Colonic mucosa (tissue), 4 donors: ENCODE results near the gene SCAMP5. TPM values are rescaled to one million over a fixed set of nuclear protein-coding genes. Genes with fewer than 3 reads are reported as not detected.

Experiments
- DNase-seq: peaks from one replicate; pipeline ENCODE4 v3.0.0-alpha.2; 2020
- H3K27ac ChIP-seq: fragments of 200-600 bp; one replicate; pipeline ENCODE4 v1.8.0; 2021
- H3K27me3 ChIP-seq: fragments of 200-600 bp; one replicate; pipeline ENCODE4 v1.8.0; 2021
- H3K36me3 ChIP-seq: fragments of 200-600 bp; one replicate; pipeline ENCODE4 v1.8.0; 2021
- H3K4me1 ChIP-seq: fragments of 200-600 bp; one replicate; pipeline ENCODE4 v1.8.0; 2021; ENCODE audit warnings: mild to moderate bottlenecking
- H3K4me3 ChIP-seq: fragments of 200-600 bp; one replicate; pipeline ENCODE4 v1.8.0; 2021
- H3K9ac ChIP-seq, 2 donors: one replicate each; pipeline ENCODE4 v1.7.0; 2013; ENCODE audit warnings: control low read depth in 2 of 2, low read depth in 2 of 2, low read length in 2 of 2
- H3K9me3 ChIP-seq: fragments of 200-600 bp; one replicate; pipeline ENCODE4 v1.8.0; 2021
- intact Hi-C: fragments of 100-400 bp; cut with DNase I; formaldehyde crosslinking; loops from one replicate; pipeline ENCODE4 v1.14.1; 2022
- total RNA-seq, 2 donors: library from RNA; stranded (reverse); fragmentation: NEBNext Ultra II Directional in 1 of 2; extraction: Animal tissue kit (Norgen Biotek cat#: 25700) in 1 of 2; gene quantifications; one replicate each; pipeline ENCODE4 v1.2.1, GENCODE V29; 2021
- TF ChIP-seq, protein P1 (sequence below): fragments of 200-600 bp; IDR thresholded peaks from one replicate; pipeline ENCODE4 v1.8.0; 2022; ENCODE audit warnings: antibody characterized with exemption, mild to moderate bottlenecking
- donor health status: healthy.
- donor health status: DM: no; HTN: no; CAD: no.
- donor health status: DM: no; HTN: no; CAD: no.

The SCAMP5 gene
- total RNA-seq, 2 donors from 2014 or later, result 4.9 to 24.9 TPM

DNA sequence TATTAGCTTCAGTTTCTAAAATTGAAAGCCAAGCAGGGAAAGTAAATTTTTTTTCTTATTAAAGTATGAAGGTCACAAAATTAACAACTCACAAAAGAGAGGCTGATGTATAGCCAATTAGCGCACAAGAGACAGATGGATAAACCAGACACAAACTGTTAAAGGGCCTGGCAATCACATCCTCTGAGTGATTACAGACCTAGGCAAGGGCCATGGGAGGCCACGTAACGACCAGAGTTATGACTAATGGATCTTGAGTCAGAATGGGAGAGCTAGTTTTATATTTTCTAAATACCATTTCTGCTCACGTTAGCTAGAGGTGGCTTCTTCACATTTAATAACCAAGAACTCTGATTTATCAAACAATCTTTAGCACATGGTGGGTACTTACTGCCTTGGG is 17.8 kb upstream of the SCAMP5 start:
- Histone ChIP-seq H3K36me3 (no peaks in the 10 kb centered on the region), H3K9me3 (no peaks in the 10 kb centered on the region), H3K27ac (no peak overlapping the region), H3K27me3 (no peaks in the 10 kb centered on the region), H3K9ac (no peak overlapping the region), H3K4me3 (no peak overlapping the region), H3K4me1 (no peaks in the 10 kb centered on the region)
- TF ChIP-seq, protein P1, sequence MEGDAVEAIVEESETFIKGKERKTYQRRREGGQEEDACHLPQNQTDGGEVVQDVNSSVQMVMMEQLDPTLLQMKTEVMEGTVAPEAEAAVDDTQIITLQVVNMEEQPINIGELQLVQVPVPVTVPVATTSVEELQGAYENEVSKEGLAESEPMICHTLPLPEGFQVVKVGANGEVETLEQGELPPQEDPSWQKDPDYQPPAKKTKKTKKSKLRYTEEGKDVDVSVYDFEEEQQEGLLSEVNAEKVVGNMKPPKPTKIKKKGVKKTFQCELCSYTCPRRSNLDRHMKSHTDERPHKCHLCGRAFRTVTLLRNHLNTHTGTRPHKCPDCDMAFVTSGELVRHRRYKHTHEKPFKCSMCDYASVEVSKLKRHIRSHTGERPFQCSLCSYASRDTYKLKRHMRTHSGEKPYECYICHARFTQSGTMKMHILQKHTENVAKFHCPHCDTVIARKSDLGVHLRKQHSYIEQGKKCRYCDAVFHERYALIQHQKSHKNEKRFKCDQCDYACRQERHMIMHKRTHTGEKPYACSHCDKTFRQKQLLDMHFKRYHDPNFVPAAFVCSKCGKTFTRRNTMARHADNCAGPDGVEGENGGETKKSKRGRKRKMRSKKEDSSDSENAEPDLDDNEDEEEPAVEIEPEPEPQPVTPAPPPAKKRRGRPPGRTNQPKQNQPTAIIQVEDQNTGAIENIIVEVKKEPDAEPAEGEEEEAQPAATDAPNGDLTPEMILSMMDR, result no peak
- DNase-seq, result no peak
- intact Hi-C loops, result no loop called here

DNA sequence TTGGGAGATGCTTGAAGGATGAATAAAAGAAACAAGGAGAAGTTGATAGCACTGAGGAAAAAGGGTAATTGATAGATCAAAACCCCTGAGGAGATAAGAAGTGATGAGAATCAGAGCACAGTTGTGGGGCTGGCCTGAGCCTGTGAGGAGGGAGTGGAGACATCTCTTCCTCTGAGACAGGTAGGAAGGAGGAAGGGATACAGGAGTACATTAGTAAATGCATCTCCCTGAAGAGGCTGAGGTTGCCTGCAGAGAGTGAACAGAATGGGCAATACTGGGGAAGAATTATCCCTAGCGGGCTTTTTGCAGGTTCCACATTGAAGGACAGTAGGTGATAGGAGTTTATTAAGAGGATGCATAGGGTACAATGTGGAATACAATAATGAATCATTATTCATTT is 17.3 kb upstream of the SCAMP5 start:
- no peak overlapping the region for H3K9ac ChIP-seq
- H3K27ac ChIP-seq, result no peak overlapping the region
- H3K9me3 ChIP-seq, result no peaks in the 10 kb centered on the region
- no peaks in the 10 kb centered on the region for H3K27me3 ChIP-seq
- TF ChIP-seq, protein P1, result no peak
- H3K36me3 ChIP-seq, result no peaks in the 10 kb centered on the region
- H3K4me3 ChIP-seq, result no peak overlapping the region
- intact Hi-C loops, result no loop called here
- H3K4me1 ChIP-seq, result no peaks in the 10 kb centered on the region
- no peak for DNase-seq

DNA sequence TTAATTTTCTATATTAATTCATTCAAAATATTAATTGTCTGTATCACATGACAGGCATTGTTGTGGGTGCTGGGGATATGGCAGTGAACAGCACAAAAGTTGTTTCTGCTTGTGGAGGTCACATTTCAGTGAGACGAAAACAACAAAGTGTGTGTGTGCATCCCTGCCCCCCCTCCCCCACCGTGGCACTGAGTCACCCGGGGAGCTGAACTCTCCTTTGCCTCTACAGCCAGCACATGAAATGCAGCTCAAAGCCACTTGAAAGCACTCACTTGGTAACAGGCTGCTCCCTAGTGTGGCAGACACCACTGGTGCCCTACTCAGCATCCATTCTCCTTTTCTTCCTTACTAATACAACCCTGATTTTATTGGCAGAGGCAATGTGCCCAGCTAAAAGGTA is 16.9 kb upstream of the SCAMP5 start:
- Histone ChIP-seq H3K36me3 (no peaks in the 10 kb centered on the region), H3K4me1 (no peaks in the 10 kb centered on the region), H3K9me3 (no peaks in the 10 kb centered on the region), H3K4me3 (no peak overlapping the region), H3K27me3 (no peaks in the 10 kb centered on the region), H3K27ac (no peak overlapping the region), H3K9ac (no peak overlapping the region)
- intact Hi-C loops, result no loop called here
- no peak for DNase-seq
- TF ChIP-seq, protein P1, result no peak

DNA sequence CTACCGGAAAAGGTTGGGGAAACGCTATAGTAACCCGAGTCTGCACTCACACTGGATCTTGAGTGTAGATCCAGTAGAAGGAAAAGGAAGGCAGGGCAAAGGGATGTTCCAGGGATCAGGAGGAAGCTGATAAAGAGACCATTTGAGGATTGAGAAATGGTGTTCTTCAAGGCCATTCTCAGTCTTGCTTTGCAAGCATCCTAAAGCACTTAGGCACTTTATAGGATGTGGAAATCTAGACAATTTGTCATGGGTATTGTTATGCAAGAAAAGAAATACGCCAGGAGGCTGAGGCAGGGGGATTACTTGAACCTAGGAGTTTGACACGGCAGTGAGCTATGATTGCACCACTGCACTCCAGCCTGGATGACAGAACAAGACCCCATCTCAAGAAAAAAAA is 13.2 kb upstream of the SCAMP5 start:
- intact Hi-C loops, result no loop called here
- Histone ChIP-seq H3K36me3 (no peaks in the 10 kb centered on the region), H3K27me3 (no peaks in the 10 kb centered on the region), H3K9ac (no peak overlapping the region), H3K27ac (no peak overlapping the region), H3K9me3 (no peaks in the 10 kb centered on the region), H3K4me1 (no peaks in the 10 kb centered on the region), H3K4me3 (no peak overlapping the region)
- no peak for DNase-seq
- TF ChIP-seq, protein P1, result no peak

DNA sequence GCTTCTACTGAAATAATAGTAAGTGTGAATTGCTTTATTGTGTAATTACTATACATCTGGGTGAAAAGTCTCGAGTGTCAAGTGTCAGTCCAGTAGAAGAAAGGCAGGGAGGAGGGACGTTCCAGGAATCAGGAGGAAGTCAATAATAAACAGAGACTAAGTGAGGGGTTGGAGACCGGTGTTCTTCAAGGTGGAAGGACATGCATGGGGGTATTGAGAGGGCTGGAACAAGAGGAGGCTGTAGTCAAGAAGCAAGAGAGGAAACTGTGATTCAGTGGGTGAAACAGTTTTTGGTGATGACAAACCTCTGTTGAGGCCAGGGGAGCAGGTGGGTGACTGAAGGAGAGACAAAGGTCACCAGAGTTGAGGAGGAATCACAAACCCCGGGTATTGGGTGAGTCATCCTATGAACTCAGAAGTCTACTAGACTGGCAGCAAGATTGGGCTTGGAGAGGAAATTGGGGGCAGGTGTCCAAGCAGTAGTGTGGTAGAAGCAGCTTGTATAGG is 11.6 kb upstream of the SCAMP5 start:
- no peaks in the 10 kb centered on the region for H3K4me1 ChIP-seq
- H3K9ac ChIP-seq, result no peak overlapping the region
- intact Hi-C loops, result no loop called here
- no peak overlapping the region for H3K4me3 ChIP-seq
- no peaks in the 10 kb centered on the region for H3K27me3 ChIP-seq
- no peaks in the 10 kb centered on the region for H3K36me3 ChIP-seq
- TF ChIP-seq, protein P1, result no peak
- no peak overlapping the region for H3K27ac ChIP-seq
- no peak for DNase-seq
- H3K9me3 ChIP-seq, result no peaks in the 10 kb centered on the region
